Natural killer cell (primary cell): ENCODE data around the gene SNRPB. TPM values are rescaled to one million over a fixed set of nuclear protein-coding genes. Genes with fewer than 3 reads are reported as not detected.

Source experiments
- ATAC-seq, 3 donors: fragments of 150-1000 bp in 2 of 3; fragments of 200-7000 bp in 1 of 3; cut with Tn5 transposase; 1 replicate in 1 of 3; 2 replicates in 2 of 3; pipeline ENCODE4 v1.10.0; 2021; ENCODE audit warnings: mild to moderate bottlenecking in 2 of 3, moderate library complexity in 2 of 3
- DNase-seq, 2 donors: peaks; one replicate each; pipeline versions ENCODE4 v3.0.0 to v3.0.0-alpha.2; 2013 to 2021; ENCODE audit warnings: mixed read lengths in 1 of 2
- H3K27ac ChIP-seq: one replicate; pipeline ENCODE4 v1.5.1; 2013; ENCODE audit warnings: mild to moderate bottlenecking, low read length
- H3K27me3 ChIP-seq: one replicate; pipeline ENCODE4 v1.6.1; 2013; ENCODE audit warnings: low read length; ENCODE audit not compliant: control insufficient read depth, insufficient read depth
- H3K36me3 ChIP-seq: one replicate; pipeline ENCODE4 v1.6.1; 2013; ENCODE audit warnings: low read length; ENCODE audit not compliant: control insufficient read depth, insufficient read depth
- H3K4me1 ChIP-seq: one replicate; pipeline ENCODE4 v1.6.1; 2013; ENCODE audit warnings: low read length; ENCODE audit not compliant: control insufficient read depth, insufficient read depth
- H3K4me3 ChIP-seq: one replicate; pipeline ENCODE4 v1.5.1; 2013; ENCODE audit warnings: low read length
- H3K9me3 ChIP-seq: one replicate; pipeline ENCODE4 v1.6.1; 2013; ENCODE audit warnings: low read length; ENCODE audit not compliant: control insufficient read depth, insufficient read depth
- H3K27ac Mint-ChIP-seq, 2 donors: one replicate each; pipeline ENCODE4 v1.8.0; 2022; ENCODE audit warnings: mild to moderate bottlenecking in 2 of 2, mixed read lengths in 2 of 2, moderate library complexity in 1 of 2
- H3K27me3 Mint-ChIP-seq, 2 donors: one replicate each; pipeline ENCODE4 v1.8.0; 2022; ENCODE audit warnings: low read depth in 2 of 2, mixed read lengths in 2 of 2
- H3K36me3 Mint-ChIP-seq: one replicate; pipeline ENCODE4 v1.8.0; 2022; ENCODE audit warnings: mixed read lengths
- H3K4me1 Mint-ChIP-seq, 2 donors: one replicate each; pipeline ENCODE4 v1.8.0; 2022; ENCODE audit warnings: mixed read lengths in 2 of 2
- H3K4me3 Mint-ChIP-seq: one replicate; pipeline ENCODE4 v1.8.0; 2022; ENCODE audit warnings: mild to moderate bottlenecking, moderate library complexity, mixed read lengths
- H3K9me3 Mint-ChIP-seq, 2 donors: one replicate each; pipeline ENCODE4 v1.8.0; 2022; ENCODE audit warnings: mixed read lengths in 2 of 2
- WGBS: methylation state at CpG from one replicate; pipeline ENCODE4 v1.1.7; 2013; ENCODE audit warnings: missing lambda C conversion rate; ENCODE audit not compliant: insufficient coverage; 5-methylcytosine and 5-hydroxymethylcytosine counted together
- intact Hi-C: fragments of 100-400 bp; cut with micrococcal nuclease; formaldehyde crosslinking; loops from one replicate; pipeline ENCODE4 v1.14.2; 2022
- total RNA-seq, 4 donors: library from RNA; stranded (reverse); fragments of 120-200 nt in 1 of 4; gene quantifications; one replicate each; pipeline versions ENCODE4 v1.2.3 to v1.2.4, GENCODE V29; 2013 to 2022
- TF ChIP-seq, protein P1 (sequence below): fragments of 200-600 bp; IDR thresholded peaks from one replicate; pipeline ENCODE4 v1.8.0; 2022; ENCODE audit warnings: antibody characterized with exemption

The SNRPB gene
- total RNA-seq, 3 donors from 2014 or later (not counting 1 experiment from before 2014, with no cell fraction given), result 160 to 174 (median 162) TPM

GRCh38 chr20:2460752-2461424 lies 9.7 kb downstream of the SNRPB start:
- Histone ChIP-seq H3K4me1 (no peaks in the 10 kb centered on the region), H3K27me3 (no peaks in the 10 kb centered on the region), H3K9me3 (no peaks in the 10 kb centered on the region), H3K4me3 (no peak overlapping the region), H3K27ac (no peak overlapping the region), H3K36me3 (peaks cover 72% of the 10 kb centered on the region)
- WGBS, result 97% methylated on average over 2 of the region's 4 CpGs
- peak overlapping the region; percentile 1 to 59 for H3K27ac Mint-ChIP-seq
- ATAC-seq (no peak), DNase-seq (no peak)
- intact Hi-C loops, result no loop called here
- H3K4me3 Mint-ChIP-seq, result no peak overlapping the region
- H3K9me3 Mint-ChIP-seq, result no peaks in the 10 kb centered on the region
- H3K4me1 Mint-ChIP-seq, result no peaks in the 10 kb centered on the region
- peaks cover 31% of the 10 kb centered on the region for H3K36me3 Mint-ChIP-seq
- TF ChIP-seq, protein P1, sequence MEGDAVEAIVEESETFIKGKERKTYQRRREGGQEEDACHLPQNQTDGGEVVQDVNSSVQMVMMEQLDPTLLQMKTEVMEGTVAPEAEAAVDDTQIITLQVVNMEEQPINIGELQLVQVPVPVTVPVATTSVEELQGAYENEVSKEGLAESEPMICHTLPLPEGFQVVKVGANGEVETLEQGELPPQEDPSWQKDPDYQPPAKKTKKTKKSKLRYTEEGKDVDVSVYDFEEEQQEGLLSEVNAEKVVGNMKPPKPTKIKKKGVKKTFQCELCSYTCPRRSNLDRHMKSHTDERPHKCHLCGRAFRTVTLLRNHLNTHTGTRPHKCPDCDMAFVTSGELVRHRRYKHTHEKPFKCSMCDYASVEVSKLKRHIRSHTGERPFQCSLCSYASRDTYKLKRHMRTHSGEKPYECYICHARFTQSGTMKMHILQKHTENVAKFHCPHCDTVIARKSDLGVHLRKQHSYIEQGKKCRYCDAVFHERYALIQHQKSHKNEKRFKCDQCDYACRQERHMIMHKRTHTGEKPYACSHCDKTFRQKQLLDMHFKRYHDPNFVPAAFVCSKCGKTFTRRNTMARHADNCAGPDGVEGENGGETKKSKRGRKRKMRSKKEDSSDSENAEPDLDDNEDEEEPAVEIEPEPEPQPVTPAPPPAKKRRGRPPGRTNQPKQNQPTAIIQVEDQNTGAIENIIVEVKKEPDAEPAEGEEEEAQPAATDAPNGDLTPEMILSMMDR, result no peak
- no peaks in the 10 kb centered on the region for H3K27me3 Mint-ChIP-seq

GRCh38 chr20:2459981-2460751 lies 10.4 kb downstream of the SNRPB start:
- WGBS, result no CpG with 5 or more reads among the region's 1 CpG

DNA sequence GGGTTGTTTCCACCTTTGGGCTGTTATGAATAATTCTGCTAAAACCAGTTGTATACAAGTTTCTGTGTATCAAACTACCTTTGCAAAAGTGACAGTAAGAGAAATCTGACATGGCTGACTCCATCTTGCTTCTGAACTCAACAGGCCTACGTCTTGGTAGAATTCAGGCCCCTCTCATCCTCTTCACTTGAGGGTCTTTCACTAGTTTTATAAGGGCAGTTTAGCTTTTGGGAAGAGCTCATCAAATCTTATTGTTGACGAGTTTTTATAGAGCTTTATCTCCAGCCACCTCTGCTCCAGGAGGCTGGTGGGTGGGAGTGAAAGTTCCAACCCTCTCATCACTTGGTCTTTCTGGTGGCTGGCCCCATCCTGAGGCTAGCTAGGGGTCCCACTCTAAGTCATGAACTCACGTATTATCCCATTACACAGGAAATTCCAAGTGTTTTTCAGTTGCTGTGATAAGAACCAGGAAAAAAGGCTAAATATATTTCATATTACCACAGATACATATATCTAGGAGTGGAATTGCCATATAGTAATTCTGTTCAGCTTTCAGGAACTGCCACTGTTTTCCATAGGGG lies 11.6 kb downstream of the SNRPB start:
- no peaks in the 10 kb centered on the region for H3K9me3 Mint-ChIP-seq
- H3K4me3 Mint-ChIP-seq, result no peak overlapping the region
- H3K36me3 Mint-ChIP-seq, result peaks cover 25% of the 10 kb centered on the region
- H3K27me3 ChIP-seq, result no peaks in the 10 kb centered on the region
- no peak overlapping the region for H3K27ac Mint-ChIP-seq
- WGBS, result 100% methylated on average over 2 of the region's 3 CpGs
- H3K4me3 ChIP-seq, result no peak overlapping the region
- H3K4me1 Mint-ChIP-seq, result no peaks in the 10 kb centered on the region
- peaks cover 55% of the 10 kb centered on the region for H3K36me3 ChIP-seq
- H3K27me3 Mint-ChIP-seq, result no peaks in the 10 kb centered on the region
- H3K27ac ChIP-seq, result no peak overlapping the region
- intact Hi-C loops, result no loop called here
- H3K9me3 ChIP-seq, result no peaks in the 10 kb centered on the region
- no peak for DNase-seq
- no peaks in the 10 kb centered on the region for H3K4me1 ChIP-seq
- no peak for ATAC-seq
- TF ChIP-seq, protein P1, result no peak

More at GRCh38 chr20:2459981-2460751, 10.4 kb downstream of the SNRPB start:
- peaks cover 25% of the 10 kb centered on the region for H3K36me3 Mint-ChIP-seq
- H3K27ac ChIP-seq, result no peak overlapping the region
- no peak for ATAC-seq
- H3K36me3 ChIP-seq, result peaks cover 66% of the 10 kb centered on the region
- H3K9me3 ChIP-seq, result no peaks in the 10 kb centered on the region
- intact Hi-C loops, result no loop called here
- DNase-seq, result no peak
- no peaks in the 10 kb centered on the region for H3K27me3 Mint-ChIP-seq
- peak overlapping the region; percentile 1 to 59 for H3K27ac Mint-ChIP-seq
- H3K4me1 Mint-ChIP-seq, result no peaks in the 10 kb centered on the region
- TF ChIP-seq, protein P1, result no peak
- H3K4me3 Mint-ChIP-seq, result no peak overlapping the region
- H3K9me3 Mint-ChIP-seq, result no peaks in the 10 kb centered on the region
- no peaks in the 10 kb centered on the region for H3K27me3 ChIP-seq
- no peaks in the 10 kb centered on the region for H3K4me1 ChIP-seq
- no peak overlapping the region for H3K4me3 ChIP-seq
